ENCODE measurements around the gene TBX4. TPM values are rescaled to one million over a fixed set of nuclear protein-coding genes. Genes with fewer than 3 reads are reported as not detected.
A peak's percentile ranks its signal among the peaks of the same experiment; 100 is the strongest.

Gene TBX4
- total RNA-seq, 1 experiment from 2014 or later = not detected

DNA sequence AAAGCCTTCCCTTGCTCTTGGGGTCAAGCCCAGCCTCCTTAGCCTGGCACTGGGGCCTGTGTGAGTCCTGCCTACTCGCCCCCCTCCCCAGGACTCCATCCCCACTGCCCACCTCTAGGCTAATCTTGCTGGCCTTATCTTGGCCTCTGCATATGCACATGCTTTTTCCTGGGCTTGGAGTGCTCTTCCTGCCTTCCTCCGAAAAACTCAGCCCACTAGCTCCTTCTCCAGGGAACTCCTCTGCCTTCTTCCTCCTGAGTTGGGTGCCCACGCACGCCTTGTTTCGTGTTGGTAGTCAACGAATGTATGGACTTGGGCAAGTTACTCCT is 36.0 kb upstream of the TBX4 start:
- no TSS peak for BruUV-seq (replicated peaks)
- H3K9me3 ChIP-seq (ENCODE audit: insufficient read depth, low read depth) = no peaks in the 10 kb centered on the region
- H3K27me3 ChIP-seq (ENCODE audit: insufficient read depth, low read depth) = no peaks in the 10 kb centered on the region
- 0 out of 2 replicates have a peak, but pooled peaks cover 6% of the 10 kb centered on the region for H3K4me1 ChIP-seq (replicated peaks; ENCODE audit: insufficient read depth)
- H3K79me2 ChIP-seq (ENCODE audit: low read depth) = no peaks in the 10 kb centered on the region
- H3K4me3 ChIP-seq = no peak overlapping the region
- TF ChIP-seq CTCF (conservative IDR thresholded peaks at IDR 0.05) (no peak), EZH2 (IDR thresholded peaks at IDR 0.05; ENCODE audit: low read depth) (no peak)
- H3K9me2 ChIP-seq (ENCODE audit: insufficient read depth) = no peaks in the 10 kb centered on the region
- H3K27ac ChIP-seq = no peak overlapping the region
- no peak overlapping the region for H2AFZ ChIP-seq
- no peak for DNase-seq
- H3K36me3 ChIP-seq (ENCODE audit: low read depth) = no peaks in the 10 kb centered on the region
- H3F3A ChIP-seq (ENCODE audit: insufficient read depth, low read depth) = 0 out of 2 replicates have a peak, but pooled peaks cover 5% of the 10 kb centered on the region
- ChIA-PET POLR2A (ENCODE audit: unreplicated experiment) (no interaction called here), CTCF (interaction anchor here (0.7 kb wide), 1 partner anchor 158 kb away, joined by 3 read pairs; no protein-coding TSS in a partner anchor)
- no peaks in the 10 kb centered on the region for H4K20me1 ChIP-seq (ENCODE audit: insufficient read depth)
- H3K4me2 ChIP-seq = no peak overlapping the region
- intact Hi-C loops (cut with micrococcal nuclease; ENCODE audit: unreplicated experiment) = loop anchor here (1.0 kb wide), 1 partner anchor 159 kb away; no protein-coding TSS in a partner anchor

GRCh38 chr17:61416540-61417363 is 35.5 kb upstream of the TBX4 start:
- 0 out of 2 replicates have a peak, but pooled peaks cover 5% of the 10 kb centered on the region for H3F3A ChIP-seq (ENCODE audit: insufficient read depth, low read depth)
- intact Hi-C loops (cut with micrococcal nuclease; ENCODE audit: unreplicated experiment) = loop anchor here (1.0 kb wide), 3 partner anchors 135 to 421 kb away; no protein-coding TSS in a partner anchor
- no peaks in the 10 kb centered on the region for H4K20me1 ChIP-seq (ENCODE audit: insufficient read depth)
- H3K4me2 ChIP-seq = peak overlapping the region; percentile 53
- BruUV-seq (replicated peaks) = no TSS peak
- H3K36me3 ChIP-seq (ENCODE audit: low read depth) = no peaks in the 10 kb centered on the region
- H3K4me3 ChIP-seq = no peak overlapping the region; the same call in 1 of the 2 replicates
- TF ChIP-seq EZH2 (IDR thresholded peaks at IDR 0.05; ENCODE audit: low read depth) (no peak), CTCF (conservative IDR thresholded peaks at IDR 0.05) (peak; percentile 94)
- H3K9me3 ChIP-seq (ENCODE audit: insufficient read depth, low read depth) = no peaks in the 10 kb centered on the region
- ChIA-PET CTCF (interaction anchor here (0.6 to 0.7 kb wide), 2 partner anchors 11 to 726 kb away, joined by 3 read pairs; no protein-coding TSS in a partner anchor), POLR2A (ENCODE audit: unreplicated experiment) (no interaction called here)
- H3K27ac ChIP-seq = no peak overlapping the region
- no peaks in the 10 kb centered on the region for H3K27me3 ChIP-seq (ENCODE audit: insufficient read depth, low read depth)
- H3K9me2 ChIP-seq (ENCODE audit: insufficient read depth) = no peaks in the 10 kb centered on the region
- DNase-seq = peak; percentile 58 to 87
- no peak overlapping the region for H2AFZ ChIP-seq
- no peaks in the 10 kb centered on the region for H3K79me2 ChIP-seq (ENCODE audit: low read depth)
- 0 out of 2 replicates have a peak, but pooled peaks cover 6% of the 10 kb centered on the region for H3K4me1 ChIP-seq (replicated peaks; ENCODE audit: insufficient read depth)

DNA sequence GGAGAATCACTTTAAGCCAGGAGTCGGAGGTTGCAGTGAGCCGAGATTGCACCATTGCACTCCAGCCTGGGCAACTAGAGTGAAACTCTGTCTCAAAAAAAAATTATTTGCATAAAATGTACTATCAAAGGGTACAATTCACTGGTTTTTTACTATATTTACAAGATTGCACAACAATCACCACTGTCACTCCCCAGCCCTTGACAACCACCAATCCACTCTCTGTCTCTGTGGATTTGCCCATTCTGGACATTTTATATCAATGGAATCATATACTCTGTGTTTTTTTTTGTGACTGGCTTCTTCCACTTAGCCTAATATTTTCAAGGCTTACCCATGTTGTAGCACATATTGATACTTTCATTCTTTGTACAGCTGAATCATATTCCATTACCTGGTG is 33.8 kb upstream of the TBX4 start:
- BruUV-seq (replicated peaks) = no TSS peak
- TF ChIP-seq EZH2 (IDR thresholded peaks at IDR 0.05; ENCODE audit: low read depth) (no peak), CTCF (conservative IDR thresholded peaks at IDR 0.05) (no peak)
- no peaks in the 10 kb centered on the region for H3K4me1 ChIP-seq (replicated peaks; ENCODE audit: insufficient read depth)
- H3K4me3 ChIP-seq = no peak overlapping the region
- H3F3A ChIP-seq (ENCODE audit: insufficient read depth, low read depth) = 0 out of 2 replicates have a peak, but pooled peaks cover 5% of the 10 kb centered on the region
- no peaks in the 10 kb centered on the region for H3K9me2 ChIP-seq (ENCODE audit: insufficient read depth)
- H3K36me3 ChIP-seq (ENCODE audit: low read depth) = no peaks in the 10 kb centered on the region
- no peak overlapping the region for H3K27ac ChIP-seq
- ChIA-PET POLR2A (ENCODE audit: unreplicated experiment) (no interaction called here), CTCF (no interaction called here)
- intact Hi-C loops (cut with micrococcal nuclease; ENCODE audit: unreplicated experiment) = no loop called here
- H4K20me1 ChIP-seq (ENCODE audit: insufficient read depth) = no peaks in the 10 kb centered on the region
- no peak overlapping the region for H3K4me2 ChIP-seq
- no peak overlapping the region for H2AFZ ChIP-seq
- H3K79me2 ChIP-seq (ENCODE audit: low read depth) = no peaks in the 10 kb centered on the region
- H3K9me3 ChIP-seq (ENCODE audit: insufficient read depth, low read depth) = no peaks in the 10 kb centered on the region
- no peaks in the 10 kb centered on the region for H3K27me3 ChIP-seq (ENCODE audit: insufficient read depth, low read depth)
- DNase-seq = no peak

Data from PC-9 (cell line).